GM12878 (cell line): Measurements from ENCODE around the gene MRPL49. TPM values are rescaled to one million over a fixed set of nuclear protein-coding genes. Genes with fewer than 3 reads are reported as not detected.

Source experiments
- ATAC-seq: fragments of 200-7000 bp; cut with Tn5 transposase; 3 replicates; pipeline ENCODE4 v1.9.1; 2020; ENCODE audit warnings: mild to moderate bottlenecking, moderate library complexity
- BruUV-seq: library from RNA; stranded (reverse); fragments of 400-500 nt; replicated peaks from 2 replicates; lab custom pipeline; 2021; lab: Mats Ljungman, UMichigan
- CTCF ChIA-PET: fragments of 300-600 bp; sonication (Branson Sonifier 250); formaldehyde crosslinking; extraction: SDS; loops from one replicate; lab custom pipeline; 2021; ENCODE audit warnings: inconsistent platforms; lab: Yijun Ruan, JAX
- POLR2A ChIA-PET: fragments of 350-600 bp; formaldehyde crosslinking; extraction: SDS; loops from one replicate; lab custom pipeline; 2021; ENCODE audit warnings: inconsistent platforms; lab: Charles Lee
- RAD21 ChIA-PET: fragments of 300-600 bp; sonication (Branson Sonifier 250); formaldehyde crosslinking; loops from one replicate; lab custom pipeline; 2023; ENCODE audit warnings: antibody characterized with exemption; ENCODE audit not compliant: unreplicated experiment; lab: Charles Lee
- SMC1A ChIA-PET: fragments of 300-600 bp; sonication (Branson Sonifier 250); formaldehyde crosslinking; loops from one replicate; lab custom pipeline; 2023; ENCODE audit not compliant: unreplicated experiment, uncharacterized antibody; lab: Charles Lee
- DNase-seq: peaks from one replicate; pipeline ENCODE4 v3.0.0-alpha.2; 2011; ENCODE audit warnings: low read depth, low spot score
- FAIRE-seq: peaks from 3 replicates; lab custom pipeline; 2011; peaks lifted over from hg19 to GRCh38; lab: Jason Lieb, UNC
- H2AFZ ChIP-seq: 2 replicates; pipeline ENCODE4 v1.6.0; 2011; ENCODE audit warnings: low read depth, low read length, control low read depth; ENCODE audit not compliant: control insufficient read depth
- H3K27ac ChIP-seq: 2 replicates; pipeline ENCODE4 v1.5.1; 2011; ENCODE audit warnings: control low read depth; ENCODE audit not compliant: control insufficient read depth, insufficient read depth
- H3K27me3 ChIP-seq, 2 experiments: replicated peaks in 1 of 2; 2 replicates each; pipeline versions ENCODE4 v1.6.0 to v1.6.1; 2011; ENCODE audit warnings: low read length in 1 of 2; ENCODE audit not compliant: control insufficient read depth in 2 of 2, insufficient read depth in 2 of 2
- H3K36me3 ChIP-seq, 2 experiments: 2 replicates each; pipeline ENCODE4 v1.5.1; 2011; ENCODE audit warnings: low read length in 1 of 2; ENCODE audit not compliant: control insufficient read depth in 2 of 2, insufficient read depth in 2 of 2
- H3K4me1 ChIP-seq: 2 replicates; pipeline ENCODE4 v1.6.1; 2011; ENCODE audit warnings: mild to moderate bottlenecking, low read length, moderate library complexity, mixed read lengths; ENCODE audit not compliant: control insufficient read depth, insufficient read depth
- H3K4me2 ChIP-seq: 2 replicates; pipeline ENCODE4 v1.6.0; 2011; ENCODE audit warnings: control low read depth; ENCODE audit not compliant: control insufficient read depth, insufficient read depth
- H3K4me3 ChIP-seq: fragments of 200-600 bp; sonication (generic); 2 replicates; pipeline ENCODE4 v1.5.1; 2016
- H3K79me2 ChIP-seq: 2 replicates; pipeline ENCODE4 v1.6.0; 2011; ENCODE audit warnings: low read length; ENCODE audit not compliant: control insufficient read depth, insufficient read depth
- H3K9ac ChIP-seq: 2 replicates; pipeline ENCODE4 v1.8.0; 2011; ENCODE audit warnings: low read length, control low read depth, mixed read lengths; ENCODE audit not compliant: control insufficient read depth, insufficient read depth
- H3K9me3 ChIP-seq: replicated peaks from 3 replicates; pipeline ENCODE4 v1.5.1; 2011; ENCODE audit warnings: mild to moderate bottlenecking, low read length; ENCODE audit not compliant: control insufficient read depth, insufficient read depth
- H4K20me1 ChIP-seq: 2 replicates; pipeline ENCODE4 v1.6.0; 2011; ENCODE audit not compliant: control insufficient read depth, insufficient read depth
- ASH2L ChIP-seq: fragments of 300-600, 200-600 bp; sonication (generic); IDR thresholded peaks from 2 replicates; pipeline ENCODE4 v1.6.1; 2017; ENCODE audit warnings: low read depth, mild to moderate bottlenecking, borderline replicate concordance
- BCL11A ChIP-seq: IDR thresholded peaks from 2 replicates; pipeline ENCODE4 v1.6.1; 2011; ENCODE audit warnings: low read depth, low read length
- CTCF ChIP-seq, 3 experiments: IDR thresholded peaks in 2 of 3; conservative IDR thresholded peaks in 1 of 3; 2 replicates each; pipeline ENCODE4 v1.5.1; 2011; ENCODE audit warnings: low read depth in 3 of 3, low read length in 3 of 3, mild to moderate bottlenecking in 3 of 3, control low read depth in 2 of 3, moderate library complexity in 2 of 3, inconsistent platforms in 1 of 3, mixed read lengths in 1 of 3; ENCODE audit not compliant: control insufficient read depth in 2 of 3, insufficient read depth in 1 of 3; ENCODE audit errors: extremely low read depth in 1 of 3
- GABPA ChIP-seq: IDR thresholded peaks from 2 replicates; pipeline ENCODE4 v1.6.1; 2014; ENCODE audit warnings: antibody characterized with exemption, low read depth, mild to moderate bottlenecking, inconsistent platforms
- IKZF1 ChIP-seq: fragments of 450-650 bp; conservative IDR thresholded peaks from 2 replicates; pipeline ENCODE4 v1.6.1; 2017; ENCODE audit warnings: antibody characterized with exemption, mild to moderate bottlenecking
- KAT2A ChIP-seq: conservative IDR thresholded peaks from 2 replicates; pipeline ENCODE4 v1.6.1; 2011; ENCODE audit warnings: low read depth, low read length; ENCODE audit not compliant: control insufficient read depth
- NFYB ChIP-seq: IDR thresholded peaks from 2 replicates; pipeline ENCODE4 v1.6.1; 2011; ENCODE audit warnings: low read depth, mild to moderate bottlenecking, low read length, improper control_type of control experiment, moderate library complexity; ENCODE audit not compliant: insufficient read depth
- PAX5 ChIP-seq: IDR thresholded peaks from 2 replicates; pipeline ENCODE4 v1.6.1; 2011; ENCODE audit warnings: low read depth, low read length, borderline replicate concordance
- RELA ChIP-seq: fragments of 450-650 bp; IDR thresholded peaks from 2 replicates; pipeline ENCODE4 v1.8.0; 2014; ENCODE audit warnings: borderline replicate concordance; ENCODE audit not compliant: partially characterized antibody
- SREBF2 ChIP-seq: IDR thresholded peaks from 2 replicates; pipeline ENCODE4 v1.6.1; 2012; ENCODE audit warnings: mild to moderate bottlenecking, low read length
- ZNF384 ChIP-seq: IDR thresholded peaks from 2 replicates; pipeline ENCODE4 v1.6.1; 2012; ENCODE audit warnings: low read depth, mild to moderate bottlenecking, low read length, improper control_type of control experiment, borderline replicate concordance
- WGBS: methylation state at CpG from one replicate; pipeline ENCODE4 v1.1.6; 2016; ENCODE audit warnings: low lambda C conversion rate; ENCODE audit not compliant: insufficient replicate concordance, insufficient coverage; ENCODE audit errors: missing lambda C conversion rate; 5-methylcytosine and 5-hydroxymethylcytosine counted together
- in situ Hi-C: fragments of 300-500 bp; cut with MboI; formaldehyde crosslinking; loops from 9 replicates; pipeline ENCODE4 v1.14.3; 2018; ENCODE audit warnings: mixed read lengths
- intact Hi-C: fragments of 100-400 bp; cut with micrococcal nuclease; formaldehyde crosslinking; loops from one replicate; pipeline ENCODE4 v1.14.2; 2022; ENCODE audit not compliant: unreplicated experiment
- polyA plus RNA-seq, 11 experiments: library from polyadenylated mRNA; depleted of rRNA in 4 of 11; unstranded in 6 of 11; stranded (reverse) in 5 of 11; fragments of >200 nt; fragmentation: Nextera tagmentation in 4 of 11; fragmentation: Illumina TruSeq in 1 of 11; extraction: Ambion mirVana in 4 of 11; extraction: Trizol in 1 of 11; gene quantifications; 1 replicate in 1 of 11; 2 replicates in 10 of 11; pipeline versions ENCODE4 v1.2.1 to v1.2.3, GENCODE V29; 2011 to 2016; ENCODE audit warnings: inconsistent platforms in 2 of 11, missing spikeins in 2 of 11, low read depth in 1 of 11
- total RNA-seq, 4 experiments: library from RNA; depleted of rRNA in 3 of 4; stranded (reverse); fragments of >200 nt in 3 of 4; fragmentation: Illumina TruSeq in 1 of 4; extraction: Trizol in 1 of 4; gene quantifications; 2 replicates each; pipeline versions ENCODE4 v1.2.1 to v1.2.3, GENCODE V29; 2013 to 2021

MRPL49 gene
- total and polyA plus RNA-seq, 10 of the 15 experiments (the other 5 are each of a cell fraction or from before 2014, with no cell fraction given), result 42.0 to 116 (median 71.7) TPM

- no peak for FAIRE-seq
- POLR2A ChIA-PET, result interaction anchor here (0.7 to 1.4 kb wide), 2 partner anchors 17 to 22 kb away, joined by 3 to 4 read pairs; no protein-coding TSS in a partner anchor
- 67% methylated on average over 3 of the region's 3 CpGs for WGBS
- ATAC-seq, result no peak
- Histone ChIP-seq H4K20me1 (no peaks in the 10 kb centered on the region), H3K27ac (no peak overlapping the region), H2AFZ (no peak overlapping the region), H3K79me2 (no peaks in the 10 kb centered on the region), H3K27me3 (no peaks in the 10 kb centered on the region), H3K4me2 (no peak overlapping the region), H3K4me3 (no peak overlapping the region), H3K9ac (no peak overlapping the region), H3K9me3 (no peaks in the 10 kb centered on the region), H3K4me1 (peaks cover 17% of the 10 kb centered on the region), H3K36me3 (no peaks in the 10 kb centered on the region)
- in situ Hi-C loops, result no loop called here
- no peak for TF ChIP-seq NFYB
- no peak for TF ChIP-seq BCL11A
- TF ChIP-seq CTCF (IDR thresholded peaks at IDR 0.05 in 2 of 3, conservative IDR thresholded peaks at IDR 0.05 in 1 of 3; ENCODE audit: control insufficient read depth in 2 of 3, extremely low read depth in 1 of 3, insufficient read depth in 1 of 3, low read depth in 3 of 3, low read length in 3 of 3), result no peak
- no peak for TF ChIP-seq ZNF384
- no peak for TF ChIP-seq RELA
- no peak for TF ChIP-seq IKZF1
- no peak for TF ChIP-seq GABPA
- no peak for TF ChIP-seq ASH2L
- no peak for TF ChIP-seq SREBF2
- no peak for TF ChIP-seq PAX5
- TF ChIP-seq KAT2A, result no peak
- SMC1A ChIA-PET, result interaction anchor here (1.3 kb wide), 1 partner anchor 22 kb away, joined by 7 read pairs; no protein-coding TSS in a partner anchor
- CTCF ChIA-PET, result interaction anchor here (1.1 kb wide), 1 partner anchor 9 kb away, joined by 4 read pairs; no protein-coding TSS in a partner anchor
- no peak for DNase-seq
- RAD21 ChIA-PET, result no interaction called here
- no TSS peak for BruUV-seq
- intact Hi-C loops, result no loop called here
Measured at GRCh38 chr11:65157336-65157735, 35.2 kb downstream of the MRPL49 start.
